Mesenchymal stem cell (in vitro differentiated cells and primary cell): Measurements from ENCODE around the gene NMUR2.

Source experiments
- DNase-seq: peaks from one replicate; pipeline ENCODE4 v3.0.0-alpha.2; 2013
- H2AFZ ChIP-seq: one replicate; pipeline ENCODE4 v1.6.1; 2013; ENCODE audit warnings: low read depth, mild to moderate bottlenecking, control low read depth, inconsistent platforms, low read length, moderate library complexity
- H2AK5ac ChIP-seq: 2 replicates; pipeline ENCODE4 v1.6.1; 2013; ENCODE audit warnings: low read length, moderate library complexity, mild to moderate bottlenecking, inconsistent platforms; ENCODE audit not compliant: severe bottlenecking
- H2BK120ac ChIP-seq: one replicate; pipeline ENCODE4 v1.6.1; 2013; ENCODE audit warnings: low read depth, mild to moderate bottlenecking, inconsistent platforms, low read length, moderate library complexity
- H2BK12ac ChIP-seq, 2 experiments: one replicate each; pipeline ENCODE4 v1.6.1; 2013; ENCODE audit warnings: inconsistent platforms in 2 of 2, low read length in 2 of 2, mild to moderate bottlenecking in 2 of 2, moderate library complexity in 2 of 2, control low read depth in 1 of 2
- H2BK15ac ChIP-seq: one replicate; pipeline ENCODE4 v1.6.1; 2013; ENCODE audit warnings: mild to moderate bottlenecking, low read depth, inconsistent platforms; ENCODE audit not compliant: poor library complexity, severe bottlenecking
- H2BK5ac ChIP-seq: 2 replicates; pipeline ENCODE4 v1.6.1; 2013; ENCODE audit warnings: low read depth, mild to moderate bottlenecking, low read length, control low read depth, inconsistent platforms; ENCODE audit not compliant: poor library complexity, severe bottlenecking
- H3K14ac ChIP-seq, 2 experiments: one replicate each; pipeline ENCODE4 v1.6.1; 2013; ENCODE audit warnings: inconsistent platforms in 2 of 2, low read length in 2 of 2, control low read depth in 1 of 2, mild to moderate bottlenecking in 1 of 2, moderate library complexity in 1 of 2
- H3K18ac ChIP-seq, 2 experiments: one replicate each; pipeline ENCODE4 v1.6.1; 2013; ENCODE audit warnings: inconsistent platforms in 2 of 2, low read length in 2 of 2, control low read depth in 1 of 2, low read depth in 1 of 2, mild to moderate bottlenecking in 1 of 2
- H3K23ac ChIP-seq, 2 experiments: one replicate each; pipeline ENCODE4 v1.6.1; 2013; ENCODE audit warnings: inconsistent platforms in 2 of 2, low read length in 2 of 2, mild to moderate bottlenecking in 2 of 2, moderate library complexity in 2 of 2, control low read depth in 1 of 2
- H3K27ac ChIP-seq: 2 replicates; pipeline ENCODE4 v1.5.1; 2013; ENCODE audit warnings: mild to moderate bottlenecking, moderate library complexity, low read length, control low read depth, inconsistent platforms; ENCODE audit not compliant: poor library complexity, severe bottlenecking
- H3K27me3 ChIP-seq, 2 experiments: 2 replicates each; pipeline versions ENCODE4 v1.6.1 to v1.7.0; 2013; ENCODE audit warnings: low read length in 2 of 2, mild to moderate bottlenecking in 2 of 2, moderate library complexity in 2 of 2, control low read depth in 1 of 2, inconsistent platforms in 1 of 2; ENCODE audit not compliant: control insufficient read depth in 1 of 2, insufficient read depth in 1 of 2
- H3K36me3 ChIP-seq, 2 experiments: 2 replicates each; pipeline versions ENCODE4 v1.6.1 to v1.7.0; 2013; ENCODE audit warnings: low read length in 2 of 2, control low read depth in 1 of 2, inconsistent platforms in 1 of 2, low read depth in 1 of 2, mild to moderate bottlenecking in 1 of 2; ENCODE audit not compliant: insufficient read depth in 2 of 2, control insufficient read depth in 1 of 2
- H3K4ac ChIP-seq, 2 experiments: one replicate each; pipeline ENCODE4 v1.6.1; 2013; ENCODE audit warnings: inconsistent platforms in 2 of 2, low read length in 2 of 2, mild to moderate bottlenecking in 2 of 2, moderate library complexity in 2 of 2, control low read depth in 1 of 2, low read depth in 1 of 2
- H3K4me1 ChIP-seq: 2 replicates; pipeline ENCODE4 v1.6.1; 2013; ENCODE audit warnings: low read depth, low read length, control low read depth; ENCODE audit not compliant: control insufficient read depth, insufficient read depth
- H3K4me2 ChIP-seq: 2 replicates; pipeline ENCODE4 v1.6.1; 2013; ENCODE audit warnings: low read length, mild to moderate bottlenecking, inconsistent platforms; ENCODE audit not compliant: poor library complexity, severe bottlenecking
- H3K4me3 ChIP-seq, 2 experiments: 2 replicates each; pipeline versions ENCODE4 v1.5.1 to v1.7.0; 2013; ENCODE audit warnings: low read length in 2 of 2, mild to moderate bottlenecking in 2 of 2, control low read depth in 1 of 2, low read depth in 1 of 2; ENCODE audit not compliant: insufficient read depth in 1 of 2
- H3K79me1 ChIP-seq: replicated peaks from 2 replicates; pipeline ENCODE4 v1.6.1; 2013; ENCODE audit warnings: mild to moderate bottlenecking, control low read depth, low read length, inconsistent platforms; ENCODE audit not compliant: poor library complexity, severe bottlenecking
- H3K9ac ChIP-seq: 2 replicates; pipeline ENCODE4 v1.7.0; 2013; ENCODE audit warnings: mild to moderate bottlenecking, low read length, moderate library complexity
- H3K9me3 ChIP-seq: 2 replicates; pipeline ENCODE4 v1.7.0; 2013; ENCODE audit warnings: mild to moderate bottlenecking, low read length; ENCODE audit not compliant: control insufficient read depth
- H4K8ac ChIP-seq: one replicate; pipeline ENCODE4 v1.6.1; 2013; ENCODE audit warnings: inconsistent platforms, mild to moderate bottlenecking, low read length, moderate library complexity
- H4K91ac ChIP-seq: one replicate; pipeline ENCODE4 v1.6.1; 2013; ENCODE audit warnings: mild to moderate bottlenecking, low read length, inconsistent platforms
- WGBS: methylation state at CpG from one replicate; pipeline ENCODE4 v1.1.7; 2013; ENCODE audit warnings: mixed read lengths; 5-methylcytosine and 5-hydroxymethylcytosine counted together

The NMUR2 gene

DNA sequence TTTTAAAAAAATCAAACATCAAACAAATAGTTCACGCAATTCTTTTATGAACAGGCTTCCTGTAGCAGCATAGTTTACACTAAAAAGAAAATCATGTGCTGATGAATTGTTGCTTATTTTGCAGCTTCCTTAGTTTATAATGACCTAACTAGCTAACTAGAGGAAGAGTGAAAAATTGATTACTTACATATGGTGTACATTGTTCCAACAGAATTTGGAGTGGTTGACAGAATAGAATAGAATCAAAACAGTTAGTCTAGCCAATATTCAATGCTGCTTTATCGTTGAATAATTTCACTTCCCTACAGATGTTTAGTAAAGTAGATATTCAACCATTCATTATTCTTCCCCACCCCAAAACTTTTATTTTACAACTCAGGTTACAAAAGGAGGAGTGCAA, 4.2 kb downstream of the NMUR2 start:
- no peak overlapping the region for H3K9ac ChIP-seq
- no peaks in the 10 kb centered on the region for H3K79me1 ChIP-seq
- H3K23ac ChIP-seq: no peak overlapping the region
- no peak overlapping the region for H2BK5ac ChIP-seq
- peaks cover 0 to 4% of the 10 kb centered on the region in 2 experiments for H3K27me3 ChIP-seq
- H3K14ac ChIP-seq: no peak overlapping the region
- H3K9me3 ChIP-seq: no peaks in the 10 kb centered on the region
- H2AK5ac ChIP-seq: no peak overlapping the region
- H3K4me3 ChIP-seq: no peak overlapping the region
- DNase-seq: no peak
- no peaks in the 10 kb centered on the region for H3K4me1 ChIP-seq
- H4K91ac ChIP-seq: no peak overlapping the region
- no peak overlapping the region for H2BK15ac ChIP-seq
- H3K18ac ChIP-seq: no peak overlapping the region
- no peak overlapping the region for H2AFZ ChIP-seq
- H4K8ac ChIP-seq: no peak overlapping the region
- no peak overlapping the region for H3K4ac ChIP-seq
- H3K36me3 ChIP-seq: no peaks in the 10 kb centered on the region
- WGBS: no CpG with 5 or more reads among the region's 2 CpGs
- no peak overlapping the region for H3K27ac ChIP-seq
- H3K4me2 ChIP-seq: no peak overlapping the region
- H2BK120ac ChIP-seq: no peak overlapping the region
- no peak overlapping the region for H2BK12ac ChIP-seq

DNA sequence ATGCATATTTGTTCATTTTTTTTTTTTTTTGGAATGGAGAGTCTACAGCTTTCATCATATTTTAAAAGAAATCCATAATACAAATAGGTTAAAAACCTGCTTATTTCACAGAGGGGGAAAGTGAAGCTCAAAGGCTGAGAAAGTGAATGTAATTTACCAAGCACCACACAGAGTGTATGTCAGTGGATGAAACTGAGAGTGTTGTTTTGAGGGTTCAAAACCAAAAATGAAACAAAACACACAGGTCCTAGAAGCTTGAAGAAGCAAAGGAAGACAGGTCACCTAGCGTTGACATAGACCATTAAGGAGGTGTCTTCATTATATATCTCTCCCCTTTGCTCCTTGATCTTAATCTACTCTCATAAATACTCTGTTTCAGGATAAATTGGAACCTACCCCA, 7.5 kb downstream of the NMUR2 start:
- no peak for DNase-seq
- Histone ChIP-seq H2BK15ac (no peak overlapping the region), H2AFZ (no peak overlapping the region), H3K79me1 (no peaks in the 10 kb centered on the region), H3K4ac (no peak overlapping the region), H3K18ac (no peak overlapping the region), H3K14ac (no peak overlapping the region), H3K4me3 (no peak overlapping the region), H3K9ac (no peak overlapping the region), H2BK120ac (no peak overlapping the region), H3K4me1 (no peaks in the 10 kb centered on the region), H3K27me3 (no peaks in the 10 kb centered on the region), H3K27ac (no peak overlapping the region), H3K9me3 (no peaks in the 10 kb centered on the region), H2AK5ac (no peak overlapping the region), H2BK12ac (no peak overlapping the region), H3K23ac (no peak overlapping the region), H2BK5ac (no peak overlapping the region), H4K8ac (no peak overlapping the region), H3K36me3 (no peaks in the 10 kb centered on the region), H3K4me2 (no peak overlapping the region), H4K91ac (no peak overlapping the region)
- 70% methylated on average over 1 of the region's 1 CpG for WGBS

DNA sequence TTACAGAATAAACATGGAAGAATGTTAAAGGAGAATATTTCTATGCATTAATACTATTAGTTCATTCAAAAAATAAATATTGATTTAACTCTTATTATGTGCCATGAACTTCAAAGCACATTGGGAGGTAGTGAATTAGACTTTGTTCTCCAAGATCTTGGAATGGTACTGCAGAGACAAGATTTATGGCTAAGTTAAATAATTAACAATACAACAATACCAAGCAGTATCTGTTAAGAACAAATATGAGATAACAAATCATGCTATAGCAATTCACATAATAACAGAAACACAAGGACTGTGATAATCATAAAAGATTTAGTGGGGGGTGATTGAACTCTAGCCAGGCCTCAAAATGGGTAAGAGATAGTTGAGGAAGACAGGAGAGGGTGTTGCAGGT, 11.6 kb downstream of the NMUR2 start:
- H3K18ac ChIP-seq: no peak overlapping the region

DNA sequence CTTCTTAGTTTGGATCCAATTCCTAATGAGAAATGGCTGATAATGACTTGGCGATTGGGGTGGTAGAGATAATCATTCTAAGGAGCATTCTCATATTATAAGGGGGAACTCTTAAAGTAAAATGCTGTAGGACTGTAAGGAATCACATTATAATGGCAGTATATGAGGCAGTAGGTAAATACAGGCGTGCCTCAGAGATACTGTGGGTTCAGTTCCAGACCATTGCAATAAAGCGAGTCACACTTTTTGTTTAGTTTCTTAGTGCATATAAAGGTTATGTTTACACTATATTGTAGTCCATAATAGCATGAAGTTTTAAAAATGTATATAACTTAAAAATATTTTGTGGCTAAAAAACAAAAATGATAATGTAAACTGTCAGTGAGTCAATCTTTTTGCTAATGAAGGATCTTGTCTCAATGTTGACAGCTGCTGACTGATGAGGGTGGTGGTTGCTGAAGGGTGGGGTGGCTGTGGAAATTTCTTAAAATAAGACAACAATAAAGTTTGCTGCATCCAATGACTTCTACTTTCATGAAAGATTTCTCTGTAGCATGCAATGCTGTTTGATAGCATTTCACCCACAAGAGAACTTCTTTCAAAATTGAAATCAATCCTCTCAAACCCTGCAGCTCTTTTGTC, 15.8 kb downstream of the NMUR2 start:
- Histone ChIP-seq H3K36me3 (no peaks in the 10 kb centered on the region), H4K8ac (no peak overlapping the region), H3K27ac (no peak overlapping the region), H3K4me3 (no peak overlapping the region), H3K18ac (no peak overlapping the region), H2AFZ (no peak overlapping the region), H3K14ac (no peak overlapping the region), H2BK12ac (no peak overlapping the region), H4K91ac (no peak overlapping the region), H3K27me3 (no peaks in the 10 kb centered on the region), H3K9me3 (peaks cover 5% of the 10 kb centered on the region), H3K23ac (no peak overlapping the region), H3K4me2 (no peak overlapping the region), H2BK120ac (no peak overlapping the region), H3K4me1 (no peaks in the 10 kb centered on the region), H3K4ac (no peak overlapping the region), H2BK5ac (no peak overlapping the region), H3K9ac (no peak overlapping the region), H3K79me1 (no peaks in the 10 kb centered on the region), H2BK15ac (no peak overlapping the region), H2AK5ac (no peak overlapping the region)
- 44% methylated on average over 2 of the region's 3 CpGs for WGBS
- no peak for DNase-seq

More for the DNA sequence above, 11.6 kb downstream of the NMUR2 start:
- Histone ChIP-seq H3K36me3 (no peaks in the 10 kb centered on the region), H3K14ac (no peak overlapping the region), H4K8ac (no peak overlapping the region), H3K4me1 (no peaks in the 10 kb centered on the region), H2BK12ac (no peak overlapping the region), H3K23ac (no peak overlapping the region), H2BK120ac (no peak overlapping the region), H2AFZ (no peak overlapping the region), H3K9ac (no peak overlapping the region), H2AK5ac (no peak overlapping the region), H4K91ac (no peak overlapping the region), H2BK15ac (no peak overlapping the region), H3K4me3 (no peak overlapping the region), H3K27ac (no peak overlapping the region), H3K9me3 (peaks cover 5% of the 10 kb centered on the region), H3K4me2 (no peak overlapping the region), H2BK5ac (no peak overlapping the region), H3K4ac (no peak overlapping the region), H3K27me3 (no peaks in the 10 kb centered on the region), H3K79me1 (no peaks in the 10 kb centered on the region)
- DNase-seq: no peak
